CD4-positive, alpha-beta T cell (primary cell): ENCODE data around the gene ZNF48. TPM values are rescaled to one million over a fixed set of nuclear protein-coding genes. Genes with fewer than 3 reads are reported as not detected.

Experiments used
- ATAC-seq: fragments of 200-7000 bp; cut with Tn5 transposase; one replicate; pipeline ENCODE4 v1.10.0; 2022; ENCODE audit warnings: mild to moderate bottlenecking; ENCODE audit not compliant: poor library complexity
- CTCF ChIA-PET: fragments of 350-600 bp; sonication (Branson Sonifier 250); formaldehyde crosslinking; loops from one replicate; lab custom pipeline; 2021; ENCODE audit warnings: antibody characterized with exemption, inconsistent platforms; lab: Charles Lee
- POLR2A ChIA-PET: fragments of 350-600 bp; sonication (Branson Sonifier 250); formaldehyde crosslinking; loops from one replicate; lab custom pipeline; 2021; ENCODE audit warnings: antibody characterized with exemption, inconsistent platforms; lab: Charles Lee
- DNase-seq, 14 experiments: peaks; one replicate each; pipeline ENCODE4 v3.0.0-alpha.2; 2013 to 2020; ENCODE audit warnings: mixed read lengths in 2 of 14
- H3K27ac ChIP-seq, 2 donors: one replicate each; pipeline versions ENCODE4 v1.5.1 to v1.7.0; 2013; ENCODE audit warnings: low read length in 2 of 2, low read depth in 1 of 2, mild to moderate bottlenecking in 1 of 2
- H3K27me3 ChIP-seq, 2 experiments: 1 replicate in 1 of 2; 2 replicates in 1 of 2; pipeline versions ENCODE4 v1.6.1 to v1.7.0; 2013; ENCODE audit warnings: low read length in 2 of 2, control low read depth in 1 of 2, mild to moderate bottlenecking in 1 of 2, moderate library complexity in 1 of 2; ENCODE audit not compliant: insufficient read depth in 2 of 2, control insufficient read depth in 1 of 2
- H3K36me3 ChIP-seq: one replicate; pipeline ENCODE4 v1.6.1; 2013; ENCODE audit warnings: low read length, control low read depth; ENCODE audit not compliant: insufficient read depth
- H3K4me1 ChIP-seq: one replicate; pipeline ENCODE4 v1.6.1; 2013; ENCODE audit warnings: low read length, control low read depth; ENCODE audit not compliant: insufficient read depth
- H3K4me3 ChIP-seq: one replicate; pipeline ENCODE4 v1.5.1; 2013; ENCODE audit warnings: mild to moderate bottlenecking, low read length, moderate library complexity
- H3K9me3 ChIP-seq, 2 experiments: 1 replicate in 1 of 2; 2 replicates in 1 of 2; pipeline versions ENCODE4 v1.6.1 to v1.7.0; 2013; ENCODE audit warnings: low read length in 2 of 2, mild to moderate bottlenecking in 2 of 2, control low read depth in 1 of 2, moderate library complexity in 1 of 2; ENCODE audit not compliant: control insufficient read depth in 1 of 2, insufficient read depth in 1 of 2
- H3K27ac Mint-ChIP-seq: one replicate; pipeline ENCODE4 v1.8.0; 2020; ENCODE audit warnings: mixed read lengths
- H3K27me3 Mint-ChIP-seq: one replicate; pipeline ENCODE4 v1.8.0; 2021; ENCODE audit warnings: mixed read lengths
- H3K36me3 Mint-ChIP-seq: one replicate; pipeline ENCODE4 v1.8.0; 2021; ENCODE audit warnings: low read depth, mixed read lengths
- H3K4me1 Mint-ChIP-seq: one replicate; pipeline ENCODE4 v1.8.0; 2021; ENCODE audit warnings: low read depth, mixed read lengths
- H3K4me3 Mint-ChIP-seq: one replicate; pipeline ENCODE4 v1.8.0; 2020; ENCODE audit warnings: mild to moderate bottlenecking, mixed read lengths
- H3K9me3 Mint-ChIP-seq: one replicate; pipeline ENCODE4 v1.8.0; 2020; ENCODE audit warnings: mixed read lengths
- CTCF ChIP-seq: fragments of 200-600 bp; IDR thresholded peaks from one replicate; pipeline ENCODE4 v1.8.0; 2022; ENCODE audit warnings: antibody characterized with exemption, mild to moderate bottlenecking
- intact Hi-C, 2 experiments: fragments of 100-400 bp; cut with DNase I in 1 of 2; cut with micrococcal nuclease in 1 of 2; formaldehyde crosslinking; loops; one replicate each; pipeline versions ENCODE4 v1.15.1 to v1.9.0; 2023 to 2025; cut with DNase I, micrococcal nuclease
- total RNA-seq, 174 experiments: library from RNA in 2 of 174; stranded (reverse) in 2 of 174; gene quantifications; one replicate each; pipeline ENCODE4 v1.2.3 and lab custom pipeline; 2021 to 2026

Gene ZNF48
- total RNA-seq, 2 experiments from 2014 or later = 3.4 to 3.5 TPM

GRCh38 chr16:30369938-30370455 is 25.2 kb upstream of the ZNF48 start:
- Histone ChIP-seq H3K4me1 (peaks cover 50% of the 10 kb centered on the region), H3K9me3 (no peaks in the 10 kb centered on the region), H3K27me3 (no peaks in the 10 kb centered on the region), H3K36me3 (peaks cover 13% of the 10 kb centered on the region), H3K27ac (peak overlapping the region in 1 of 2 donors; percentile 46), H3K4me3 (peak overlapping the region; percentile 77)
- POLR2A ChIA-PET = interaction anchor here (1.0 to 6.0 kb wide), 23 partner anchors 11 to 562 kb away, joined by 3 to 153 read pairs (median 7); partner anchors contain the start of genes ALDOA, CD2BP2, CORO1A and DCTPP1
- peak overlapping the region; percentile 81 for H3K27ac Mint-ChIP-seq
- no peaks in the 10 kb centered on the region for H3K27me3 Mint-ChIP-seq
- intact Hi-C loops = loop anchor here (1.0 to 10.0 kb wide), 7 partner anchors 8 to 555 kb away; partner anchors contain the start of genes CD2BP2 (in 2 of the 2), FBRS (in 1 of the 2), FBXL19 (in 1 of the 2) and ZNF771 (in 1 of the 2)
- peak overlapping the region; percentile 85 for H3K4me3 Mint-ChIP-seq
- H3K36me3 Mint-ChIP-seq = peaks cover 23% of the 10 kb centered on the region
- CTCF ChIA-PET = interaction anchor here (0.8 to 2.7 kb wide), 6 partner anchors 15 to 304 kb away, joined by 3 to 19 read pairs (median 4); partner anchors contain the start of genes CD2BP2 and ZNF48
- DNase-seq = no peak
- peaks cover 56% of the 10 kb centered on the region for H3K4me1 Mint-ChIP-seq
- ATAC-seq = no peak
- TF ChIP-seq CTCF = no peak
- H3K9me3 Mint-ChIP-seq = no peaks in the 10 kb centered on the region

DNA sequence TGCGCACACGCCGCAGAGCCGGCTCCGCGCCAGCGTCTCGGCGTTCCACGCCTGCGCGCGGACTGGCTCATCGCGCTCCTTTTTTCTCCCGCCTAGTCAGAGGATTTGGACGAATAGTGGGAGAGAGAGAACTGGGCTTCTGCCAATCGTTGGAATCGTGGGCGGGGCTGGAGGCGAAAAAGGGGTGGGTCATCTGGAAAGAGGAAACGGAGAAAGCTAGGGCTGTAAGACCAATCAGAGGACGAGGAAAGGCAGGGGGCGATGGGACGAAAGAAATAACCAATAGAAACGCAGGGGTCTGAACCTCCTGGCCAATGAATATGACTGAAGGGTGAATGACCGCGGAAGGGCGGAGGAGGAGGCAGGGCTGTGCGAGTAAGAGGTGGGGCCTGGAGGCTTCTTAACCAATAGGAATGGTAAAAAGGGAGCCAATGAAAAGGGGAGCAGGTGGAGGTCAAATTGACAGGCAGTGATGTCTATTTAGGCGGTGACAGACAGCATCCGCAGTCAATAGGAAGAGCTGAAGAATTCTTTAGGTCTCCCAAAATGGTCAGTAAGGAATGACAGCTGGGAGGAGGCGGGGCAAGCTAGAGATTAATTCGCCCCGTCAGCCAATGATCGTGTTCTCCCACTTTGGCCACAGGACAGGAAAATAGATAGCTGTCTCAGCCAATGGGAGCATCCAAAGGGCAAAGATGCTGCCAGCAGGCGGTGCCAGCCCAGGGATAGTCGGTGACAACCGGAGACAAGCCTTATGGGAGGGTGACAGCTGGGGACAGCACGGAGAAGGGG is 24.6 kb upstream of the ZNF48 start, which contains the start of gene TBC1D10B:
Gene TBC1D10B (minus strand): TSS at position 39 of the 792 bp plus-strand sequence. CDS start 311 bp downstream, outside the sequence.
- Mint-ChIP-seq H3K27me3 (no peaks in the 10 kb centered on the region), H3K36me3 (peaks cover 16% of the 10 kb centered on the region), H3K4me3 (peak within 1 kb of the TSS; percentile 93), H3K27ac (peak within 1 kb of the TSS; percentile 82), H3K4me1 (peaks cover 51% of the 10 kb centered on the region), H3K9me3 (no peaks in the 10 kb centered on the region)
- Histone ChIP-seq H3K36me3 (peaks cover 10% of the 10 kb centered on the region), H3K27ac (peak within 1 kb of the TSS; percentile 59 to 78), H3K4me1 (peaks cover 49% of the 10 kb centered on the region), H3K4me3 (peak within 1 kb of the TSS; percentile 77), H3K27me3 (no peaks in the 10 kb centered on the region), H3K9me3 (no peaks in the 10 kb centered on the region)
- TF ChIP-seq CTCF = peak; percentile 27
- intact Hi-C loops = loop anchor here (1.0 to 10.0 kb wide), 7 partner anchors 8 to 554 kb away; partner anchors contain the start of genes CD2BP2 (in 2 of the 2), FBRS (in 1 of the 2), FBXL19 (in 1 of the 2) and ZNF771 (in 1 of the 2)
- DNase-seq = peak; percentile 97 to 100 (median 99)
- ChIA-PET POLR2A (interaction anchor here (0.7 to 6.0 kb wide), 30 partner anchors 10 to 563 kb away, joined by 3 to 153 read pairs (median 6); partner anchors contain the start of genes ALDOA, CD2BP2, CORO1A and DCTPP1), CTCF (interaction anchor here (0.8 to 2.7 kb wide), 10 partner anchors 9 to 304 kb away, joined by 3 to 19 read pairs (median 6); partner anchors contain the start of genes CD2BP2, DCTPP1, SEPTIN1 and ZNF48)
- peak; percentile 84 for ATAC-seq
